DND-41 (cell line): ENCODE data around the gene EHBP1.

ENCODE experiments used
- CTCF ChIP-seq: IDR thresholded peaks from 2 replicates; pipeline ENCODE4 v1.5.1; 2012; ENCODE audit warnings: borderline replicate concordance, low read length, moderate library complexity, mild to moderate bottlenecking; ENCODE audit not compliant: poor library complexity, severe bottlenecking; ENCODE audit errors: extremely low read depth
- EZH2 ChIP-seq: IDR thresholded peaks from 3 replicates; pipeline ENCODE4 v1.6.1; 2012; ENCODE audit warnings: borderline replicate concordance, low read depth, mild to moderate bottlenecking, moderate library complexity, low read length, inconsistent platforms; ENCODE audit not compliant: severe bottlenecking

GRCh38 chr2:62894966-62895631 lies 189.6 kb downstream of the EHBP1 start:
- TF ChIP-seq CTCF (no peak), EZH2 (no peak)
